Activated T-helper 9 cell treated with anti-CD3 and anti-CD28 coated beads, Interleukin-2, amount 50 U/mL, for 16 hours (primary cell): ENCODE results near the gene PRSS57.
"Not testable (repeated sequence)": the region's sequence is repeated elsewhere in the genome, so short reads cannot be mapped to it uniquely, and the experiment has no call there.

Experiments used
- DNase-seq: peaks from one replicate; pipeline ENCODE4 v3.0.0-alpha.2; 2020; ENCODE audit warnings: low read depth

The PRSS57 gene

DNA sequence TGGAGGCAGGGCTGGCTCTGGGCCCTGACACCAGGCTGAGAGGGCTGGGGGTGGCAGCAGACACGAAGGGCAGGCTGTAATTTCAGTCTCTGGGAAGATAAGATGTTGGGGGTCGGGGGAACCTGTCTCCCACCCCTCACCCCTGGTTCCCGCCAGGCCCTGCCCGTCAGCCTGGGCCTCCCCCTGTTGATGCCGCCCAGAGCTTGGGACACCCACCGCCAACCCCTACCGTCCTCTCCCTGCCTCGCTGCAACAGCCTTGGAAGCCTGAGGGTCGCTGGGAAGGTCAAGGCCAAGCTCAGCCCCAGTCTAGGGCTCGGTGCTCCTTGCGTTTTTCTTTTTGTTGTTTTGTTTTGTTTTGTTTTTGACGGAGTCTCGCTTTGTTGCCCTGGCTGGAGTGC lies 28.0 kb upstream of the PRSS57 start:
- no peak for DNase-seq

DNA sequence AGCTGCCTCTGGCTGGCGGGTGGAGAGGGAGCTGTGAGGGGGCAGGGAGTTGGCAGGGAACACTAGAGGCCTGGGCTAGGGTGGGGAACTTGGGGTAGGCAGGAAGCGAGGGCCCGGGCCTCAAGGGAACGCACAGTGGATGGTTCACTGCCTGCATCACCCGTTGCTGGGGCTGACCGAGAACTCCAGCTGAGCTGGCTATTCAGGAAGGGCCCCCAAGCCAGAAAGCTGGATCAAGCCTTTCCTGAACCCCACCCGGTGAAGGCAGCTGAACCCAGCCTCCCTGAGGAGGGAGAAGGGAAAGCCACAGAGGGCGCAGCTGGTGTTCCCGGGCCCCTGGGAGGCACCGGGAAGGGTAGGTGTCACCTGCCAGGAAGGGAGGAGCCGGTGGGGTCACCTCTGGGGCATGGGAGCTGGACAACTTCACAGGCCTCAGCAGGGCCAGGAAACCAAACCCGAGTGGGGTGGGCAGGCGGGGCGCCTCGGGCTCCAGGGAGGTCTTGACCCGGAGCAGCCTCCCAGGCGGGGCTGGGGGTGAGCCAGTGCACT lies 27.4 kb upstream of the PRSS57 start:
- no peak for DNase-seq

DNA sequence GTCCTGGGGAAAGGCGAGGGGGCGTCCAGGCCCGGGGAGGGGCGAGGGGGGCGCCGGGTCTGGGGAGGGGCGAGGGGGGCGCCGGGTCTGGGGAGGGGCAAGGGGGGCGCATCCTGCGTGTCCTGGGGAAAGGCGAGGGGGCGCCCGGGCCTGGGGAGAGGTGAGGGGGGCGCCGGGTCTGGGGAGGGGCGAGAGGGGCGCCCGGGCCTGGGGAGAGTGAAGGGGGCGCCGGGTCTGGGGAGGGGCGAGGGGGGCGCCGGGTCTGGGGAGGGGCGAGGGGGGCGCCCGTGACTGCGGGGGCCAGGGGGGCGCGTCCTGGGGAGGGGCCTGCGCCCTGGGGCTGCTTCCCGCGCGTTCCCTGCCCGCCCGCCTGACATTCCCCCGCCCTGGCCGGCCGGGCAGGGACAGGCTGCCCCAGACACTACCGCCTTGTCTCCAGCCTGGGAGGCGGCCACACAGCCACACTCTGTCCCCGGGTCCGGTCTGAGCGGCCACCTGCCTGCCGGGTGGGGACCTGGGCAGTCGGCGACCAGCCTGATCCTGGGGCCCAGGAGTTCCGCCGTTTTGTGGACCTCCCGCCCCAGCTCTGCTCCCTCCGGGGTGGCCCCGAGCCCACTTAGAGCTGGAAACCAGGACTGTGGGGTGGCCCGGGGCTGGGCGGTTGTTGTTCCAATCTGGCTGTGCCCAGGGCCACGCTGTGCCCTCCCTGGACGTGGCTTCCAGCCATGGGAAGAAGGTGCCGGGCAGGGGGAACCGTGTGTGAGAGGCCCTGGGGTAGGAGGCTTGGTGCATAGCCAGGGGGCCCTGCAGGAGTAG lies 25.3 kb upstream of the PRSS57 start:
- no peak for DNase-seq

DNA sequence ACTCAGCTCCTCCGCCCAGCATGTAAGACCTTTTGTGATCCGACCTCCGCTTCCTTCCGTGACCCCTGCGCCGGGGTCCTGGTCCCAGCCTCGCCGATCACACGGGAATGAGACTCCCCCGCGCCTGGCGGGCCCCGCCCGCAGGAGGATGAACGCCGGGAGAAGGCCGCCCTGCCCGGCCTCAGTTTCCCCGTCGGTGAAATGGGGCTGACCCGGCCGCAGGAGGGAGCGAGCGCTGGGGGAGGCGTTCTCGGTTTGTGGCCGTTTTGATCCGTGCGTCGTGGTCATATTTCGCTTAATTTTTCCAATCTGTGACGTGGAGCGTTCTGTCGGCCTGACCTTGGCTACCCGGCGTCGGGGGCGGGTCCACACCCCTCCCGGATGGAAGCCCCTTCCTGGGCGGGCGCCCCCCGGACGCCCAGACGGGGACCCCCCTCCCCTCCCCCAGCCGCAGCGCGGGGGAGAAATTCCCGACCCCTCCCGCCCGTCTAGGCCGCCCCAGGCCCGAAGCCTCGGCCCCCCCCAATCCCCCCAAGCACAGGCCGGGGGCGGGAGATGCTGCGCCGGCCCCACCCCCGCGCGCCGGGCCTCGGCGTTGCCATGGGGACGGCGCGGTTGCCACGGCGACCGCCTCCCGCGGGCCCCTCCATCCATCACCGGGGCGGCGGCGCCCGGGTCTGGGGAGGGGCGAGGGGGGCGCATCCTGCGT lies 24.5 kb upstream of the PRSS57 start:
- DNase-seq, result no peak

DNA sequence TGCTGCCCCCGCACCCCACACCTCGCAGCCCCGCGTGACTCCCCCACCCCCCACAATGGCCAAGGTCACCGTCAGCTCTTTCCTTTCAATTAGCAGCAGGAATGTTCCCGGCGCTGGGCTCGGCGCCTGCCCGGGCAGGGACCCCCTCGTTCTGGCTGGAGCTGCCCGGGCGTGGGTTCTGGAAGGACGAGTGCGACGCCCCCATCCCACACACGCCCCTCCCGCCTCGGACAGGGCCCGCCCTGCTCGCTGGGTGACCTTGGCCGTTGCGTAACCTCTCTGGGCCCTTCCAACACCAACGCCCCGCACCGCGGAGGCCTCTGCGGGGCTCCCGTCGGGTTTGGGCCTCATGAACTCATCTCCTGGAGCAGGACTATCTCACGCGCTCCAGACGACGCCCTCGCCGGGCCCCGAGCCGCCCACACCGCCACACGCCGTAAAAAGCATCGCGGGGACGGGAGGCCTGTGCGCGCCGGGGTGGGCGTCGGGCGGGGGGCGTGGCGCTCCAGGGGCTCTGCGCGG lies 23.8 kb upstream of the PRSS57 start:
- DNase-seq, result no peak

DNA sequence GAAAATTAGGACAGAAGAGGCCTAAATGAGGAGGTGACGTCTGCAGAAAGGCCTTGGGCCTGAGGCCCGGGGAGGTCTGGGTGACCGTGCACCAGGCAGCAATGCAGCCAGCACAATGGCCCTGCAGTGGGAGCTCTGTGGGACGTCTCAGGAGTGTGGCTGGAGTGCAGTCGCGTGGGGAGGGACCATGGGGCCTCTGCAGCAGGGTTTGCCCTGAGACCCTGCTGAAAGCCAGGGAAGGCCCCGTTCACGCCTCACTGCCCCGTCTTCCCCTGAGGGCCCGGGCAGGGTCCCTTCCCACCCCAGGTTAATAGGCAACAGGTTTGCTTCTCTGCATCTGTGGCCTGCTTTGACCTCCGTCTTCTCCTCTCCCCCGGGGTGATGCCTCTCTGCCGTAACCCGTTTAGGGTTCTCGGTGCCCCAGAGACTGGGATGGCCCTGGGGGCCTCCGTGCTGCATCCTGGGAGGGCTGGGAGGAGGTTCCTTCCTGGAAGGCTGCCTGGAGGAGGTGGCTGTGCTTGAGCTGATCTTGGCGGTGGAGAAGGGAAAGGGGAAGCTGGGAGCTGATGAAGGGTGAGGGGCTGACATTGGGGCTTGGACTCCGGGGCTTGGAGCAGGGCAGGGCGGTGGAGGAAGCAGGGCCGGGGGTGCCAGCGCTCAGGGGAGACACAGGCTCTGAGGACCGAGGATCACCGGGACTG lies 23.1 kb upstream of the PRSS57 start:
- DNase-seq, result no peak

DNA sequence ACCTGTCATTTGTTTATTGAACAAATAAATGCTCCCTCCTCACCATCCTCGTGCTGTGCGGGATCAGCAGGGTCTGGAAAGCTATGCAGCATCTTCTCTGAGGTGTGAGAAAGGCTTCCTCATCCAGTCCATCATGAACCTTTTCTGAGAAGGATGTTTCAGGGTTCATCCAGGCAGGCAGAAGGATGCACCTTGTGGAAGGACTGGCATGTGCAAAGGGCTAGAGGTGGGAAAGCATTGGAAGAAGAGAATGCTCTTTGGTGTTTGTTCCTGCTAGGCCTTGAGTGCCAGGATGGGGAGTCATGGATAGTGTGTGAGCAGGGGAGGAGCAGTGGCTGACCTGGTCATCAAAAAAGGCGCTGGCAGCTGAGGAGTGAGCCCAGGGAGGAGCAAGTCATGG lies 20.1 kb upstream of the PRSS57 start:
- DNase-seq, result no peak

DNA sequence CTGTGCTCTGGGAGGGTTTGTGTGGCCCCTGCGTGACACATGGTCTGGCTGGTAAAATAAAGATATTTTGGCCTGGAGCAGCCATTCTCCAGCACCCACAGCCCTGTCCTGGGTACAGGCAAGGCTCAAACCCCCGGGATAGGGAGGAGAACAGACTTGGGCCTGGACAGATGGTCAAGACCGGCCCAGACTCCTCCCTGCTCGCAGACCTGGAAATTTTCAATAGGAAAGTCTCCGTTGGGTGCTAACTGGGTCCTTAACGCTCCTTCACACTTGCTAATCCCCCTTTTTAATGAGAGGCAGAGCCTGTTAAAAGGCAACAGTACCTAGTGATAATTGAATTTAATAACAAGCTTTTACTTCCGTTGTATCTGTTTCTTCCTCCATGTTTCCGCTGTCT lies 16.0 kb upstream of the PRSS57 start:
- no peak for DNase-seq

DNA sequence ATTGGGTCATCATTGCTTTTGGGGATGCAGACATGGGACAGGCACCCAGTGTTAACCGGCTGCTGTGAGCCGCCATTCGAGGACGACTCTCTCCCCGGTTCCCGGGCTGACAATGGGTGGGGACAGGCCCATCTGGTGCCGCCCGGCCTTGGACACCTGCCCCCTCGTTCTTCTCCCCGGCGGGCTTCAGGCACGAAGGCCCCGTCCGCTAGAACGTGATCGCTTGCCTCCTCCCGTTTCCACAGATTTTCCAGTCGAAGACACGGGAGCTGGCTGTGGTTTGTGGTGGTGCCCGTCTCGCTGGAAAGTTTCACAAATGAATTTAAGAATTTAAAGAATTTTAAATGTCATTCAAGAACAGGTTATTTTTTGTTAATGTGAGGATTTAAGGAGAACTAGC lies 15.5 kb upstream of the PRSS57 start:
- no peak for DNase-seq

DNA sequence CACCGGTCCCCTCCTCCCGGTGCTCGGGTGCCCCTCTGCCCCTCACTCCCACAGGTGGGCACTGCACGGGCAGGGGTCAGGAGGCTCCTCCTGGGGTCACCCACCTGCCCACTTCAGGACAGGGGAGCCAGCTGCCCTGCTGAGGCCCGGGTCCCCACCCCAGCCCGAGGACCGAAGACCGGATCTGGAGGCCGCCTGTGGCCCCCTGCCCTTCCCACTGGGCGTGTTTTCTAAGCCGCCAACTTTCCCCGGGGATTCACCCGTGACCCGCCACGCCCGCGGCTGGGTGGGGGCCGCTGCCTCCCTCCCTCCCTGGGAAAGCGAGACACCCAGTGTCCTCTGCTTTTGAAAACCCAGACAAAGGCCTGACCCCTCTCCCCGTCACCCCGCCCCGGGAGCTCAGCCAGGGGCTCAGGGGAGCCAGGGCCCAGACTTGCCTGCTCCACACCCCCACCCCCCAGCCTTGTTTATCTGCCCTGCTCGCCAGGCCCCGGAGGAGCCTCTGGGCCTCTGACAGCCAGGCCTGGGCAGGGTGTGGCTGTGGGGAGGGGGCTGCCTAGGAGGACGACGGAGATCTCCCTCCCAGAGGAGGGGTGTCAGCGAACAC lies 14.8 kb upstream of the PRSS57 start:
- DNase-seq, result no peak

DNA sequence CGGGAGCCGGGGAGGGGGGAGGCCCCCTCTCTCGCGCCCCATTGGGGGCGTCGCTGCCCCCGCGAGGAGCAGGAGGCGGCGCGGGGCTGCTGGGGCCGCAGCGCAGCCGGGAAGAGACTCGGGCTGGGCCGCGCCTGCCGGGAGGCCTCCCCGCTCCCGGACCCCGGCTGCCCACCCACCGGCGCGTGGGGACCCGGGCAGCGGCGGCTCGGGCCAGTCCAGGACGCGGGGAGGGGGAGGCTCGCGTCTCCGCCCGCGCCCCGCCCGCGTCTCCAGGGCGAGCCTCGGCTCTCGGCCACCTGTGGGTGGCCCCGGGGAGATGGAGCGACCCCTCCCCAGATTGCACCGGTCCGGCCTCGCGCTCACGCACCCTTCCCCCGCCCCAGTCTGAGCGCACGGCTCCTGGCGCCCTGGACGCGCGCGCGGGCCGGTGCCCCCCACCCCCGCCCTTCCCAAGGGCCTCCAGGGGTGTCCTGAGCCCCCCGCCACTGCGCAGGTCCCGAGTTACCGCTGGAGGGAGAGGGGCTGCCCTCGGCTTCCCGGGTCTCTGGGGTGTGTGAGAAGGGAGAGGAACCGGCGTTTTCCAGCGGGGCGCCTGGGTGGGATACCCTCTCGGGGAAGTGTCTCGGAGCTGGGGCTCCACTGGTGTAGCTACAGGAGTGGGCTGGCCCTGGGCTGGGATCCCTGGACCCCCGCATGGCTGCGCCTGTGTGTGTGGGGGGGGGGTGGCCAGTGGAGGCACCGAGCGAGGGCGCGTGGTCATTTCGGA lies 14.1 kb upstream of the PRSS57 start:
- DNase-seq, result no peak

DNA sequence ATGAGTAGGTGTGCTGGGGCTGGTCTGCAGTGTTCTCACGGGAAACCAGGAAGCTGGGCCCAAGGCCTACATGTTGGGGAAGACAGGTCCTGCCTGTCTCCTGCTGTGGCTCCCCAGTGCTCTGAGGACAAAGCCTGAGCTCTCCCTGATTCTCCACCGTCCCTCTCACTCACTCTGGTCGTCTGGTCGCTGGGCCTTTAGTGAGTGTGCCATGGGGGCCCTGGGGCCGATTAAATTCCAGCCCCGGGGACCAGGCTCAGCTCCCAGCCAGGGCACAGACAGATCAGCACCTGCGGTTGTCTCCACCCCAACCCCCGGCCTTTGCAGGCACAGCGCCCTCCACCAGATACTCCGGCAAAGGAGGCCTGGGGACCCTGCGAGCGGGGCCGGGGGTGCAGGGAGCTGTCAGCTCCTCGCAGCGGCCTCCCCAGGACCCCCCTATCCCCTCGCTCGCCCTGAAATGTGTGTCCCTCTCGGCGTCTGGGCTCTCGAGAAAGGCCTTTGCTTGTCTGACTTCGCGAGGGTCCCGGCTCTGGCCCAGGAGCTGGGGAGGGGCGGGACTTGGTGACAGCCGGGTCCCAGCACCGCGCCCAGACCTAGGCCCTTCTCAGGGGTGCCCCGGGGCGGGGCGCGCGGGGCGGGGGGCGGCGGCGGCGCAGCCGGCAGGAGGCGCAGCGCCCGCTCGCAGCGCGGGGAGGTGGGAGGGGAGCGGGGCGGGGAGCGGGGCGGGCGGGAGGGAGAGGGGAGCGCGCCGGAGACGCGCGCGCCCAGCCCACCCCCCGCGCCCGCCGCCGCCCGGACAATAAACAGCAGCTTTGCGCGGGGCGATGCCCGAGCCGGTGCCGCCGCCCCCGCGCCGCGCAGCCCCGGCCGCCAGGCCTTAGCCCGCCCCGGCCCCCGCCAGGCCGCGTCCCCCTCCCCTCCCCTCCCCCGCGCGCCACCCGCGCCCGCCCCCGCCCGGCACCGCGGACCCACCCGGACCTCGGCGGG lies 13.2 kb upstream of the PRSS57 start, which contains the start of gene PALM:
PALM (plus strand) TSS at position 782 of the 990 bp plus-strand sequence. CDS start 212 bp downstream, outside the sequence.
- DNase-seq, result no peak

DNA sequence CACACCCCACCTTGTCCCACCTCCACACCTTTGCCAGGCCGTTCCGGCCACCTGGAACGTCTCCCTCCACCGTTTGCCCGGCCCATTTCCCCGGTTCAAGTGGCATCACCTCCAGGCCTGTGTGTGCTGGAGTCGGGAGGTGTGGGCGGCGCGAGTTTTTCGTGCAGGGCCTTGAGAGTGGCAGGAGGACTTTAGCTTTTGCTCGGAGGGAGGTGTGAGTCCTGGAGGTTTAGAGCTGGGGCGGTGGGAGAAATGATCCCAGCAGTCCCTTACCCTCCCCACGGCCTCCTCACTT lies 9.1 kb upstream of the PRSS57 start:
- no peak for DNase-seq

DNA sequence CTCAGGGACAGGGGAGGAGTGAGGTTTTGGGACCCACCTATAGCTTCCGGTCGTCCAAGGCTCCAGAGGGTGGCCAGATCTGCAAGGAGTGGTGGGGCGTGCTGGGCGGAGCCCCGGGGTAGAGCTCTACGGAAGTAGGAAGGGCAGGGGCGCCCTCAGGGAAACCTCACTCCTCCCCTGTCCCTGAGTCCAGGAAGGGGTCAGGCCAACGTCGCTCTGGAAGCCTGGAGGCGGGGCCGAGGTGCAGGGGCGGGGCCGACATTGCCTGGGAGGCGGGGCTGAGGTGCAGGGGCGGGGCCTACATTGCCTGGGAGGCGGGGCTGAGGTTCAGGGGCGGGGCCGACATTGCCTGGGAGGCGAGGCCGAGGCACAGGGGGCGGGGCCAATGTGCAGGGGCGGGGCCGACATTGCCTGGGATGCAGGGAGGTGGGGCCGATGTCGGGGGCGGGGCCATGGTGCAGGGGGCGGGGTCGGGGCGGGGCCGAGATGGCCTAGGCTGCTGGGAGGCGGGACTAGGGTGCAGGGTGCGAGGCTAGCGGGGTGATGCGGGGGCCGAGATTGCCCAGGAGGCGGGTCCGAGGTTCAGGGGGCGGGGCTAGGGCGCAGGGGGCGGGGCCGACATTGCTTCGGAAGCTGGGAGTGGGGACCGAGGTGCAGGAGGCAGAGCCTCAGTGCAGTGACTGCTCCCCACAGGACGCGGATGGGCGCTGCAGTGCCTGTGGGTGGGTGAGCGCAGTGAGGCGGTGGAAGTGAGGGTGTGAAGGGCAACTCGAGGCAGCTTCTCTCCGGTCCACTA lies 8.6 kb upstream of the PRSS57 start:
- peak; percentile 39 for DNase-seq

DNA sequence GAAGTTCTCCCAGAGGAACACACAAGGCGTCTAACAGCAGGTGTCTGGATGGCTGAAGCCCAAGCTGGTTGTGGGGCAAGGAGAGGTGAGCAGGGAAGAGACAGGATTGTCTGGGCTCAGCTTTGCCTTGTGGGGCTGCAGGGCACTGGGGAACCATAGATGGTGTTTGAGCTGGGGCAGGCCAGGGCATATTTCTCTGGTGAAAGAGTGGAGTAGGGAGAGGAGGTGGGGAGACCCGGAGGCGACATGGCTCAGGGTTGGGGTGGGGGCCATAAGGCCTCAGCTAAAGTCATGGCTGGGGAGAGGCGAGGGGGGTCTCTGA lies 8.0 kb upstream of the PRSS57 start:
- no peak for DNase-seq

DNA sequence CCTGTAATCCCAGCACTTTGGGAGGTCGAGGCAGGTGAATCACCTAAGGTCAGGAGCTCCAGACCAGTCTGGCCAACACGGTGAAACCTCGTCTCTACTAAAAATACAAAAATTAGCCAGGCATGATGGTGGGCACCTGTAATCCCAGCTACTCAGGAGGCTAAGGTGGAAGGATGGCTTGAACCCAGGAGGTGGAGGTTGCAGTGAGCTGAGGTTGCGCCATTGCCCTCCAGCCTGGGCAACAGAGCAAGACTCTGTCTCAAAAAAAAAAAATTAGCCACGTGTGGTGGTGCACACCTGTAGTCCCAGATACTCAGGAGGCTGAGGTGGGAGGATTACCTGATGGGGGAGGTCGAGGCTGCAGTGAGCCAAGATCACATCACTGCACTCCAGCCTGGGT lies 7.6 kb upstream of the PRSS57 start:
- DNase-seq, result not testable (repeated sequence)

DNA sequence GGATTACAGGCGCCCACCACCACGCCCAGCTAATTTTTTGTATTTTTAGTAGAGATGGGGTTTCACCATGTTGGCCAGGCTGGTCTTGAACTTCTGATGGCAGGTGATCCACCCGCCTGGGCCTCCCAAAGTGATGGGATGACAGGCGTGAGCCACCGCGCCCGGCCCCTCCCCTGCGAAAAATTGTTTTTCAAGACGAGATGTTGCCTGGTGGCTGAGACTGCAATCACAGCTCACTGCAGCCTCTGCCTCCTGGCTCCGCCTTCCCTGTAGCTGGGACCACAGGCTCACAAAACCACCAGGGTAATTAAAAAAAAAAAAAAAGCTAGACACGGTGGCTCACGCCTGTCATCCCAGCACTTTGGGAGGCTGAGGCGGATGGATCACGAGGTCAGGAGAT lies 4.6 kb upstream of the PRSS57 start:
- not testable (repeated sequence) for DNase-seq

DNA sequence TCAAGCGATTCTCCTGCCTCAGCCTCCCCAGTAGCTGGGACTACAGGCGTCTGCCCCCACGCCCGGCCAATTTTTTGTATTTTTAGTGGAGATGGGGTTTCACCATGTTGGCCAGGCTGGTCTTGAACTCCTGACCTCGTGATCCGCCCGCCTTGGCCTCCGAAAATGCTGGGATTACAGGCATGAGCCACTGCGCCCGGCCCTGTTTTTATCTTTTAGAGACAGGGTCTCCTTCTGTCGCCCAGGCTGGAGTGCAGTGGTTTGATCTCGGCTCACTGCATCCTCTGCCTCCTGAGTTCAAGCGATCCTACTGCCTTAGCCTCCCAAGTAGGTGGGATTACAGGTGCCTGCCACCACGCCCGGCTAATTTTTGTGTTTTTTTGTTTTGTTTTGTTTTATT lies 3.3 kb upstream of the PRSS57 start:
- not testable (repeated sequence) for DNase-seq
